Panc1 (cell line): Measurements from ENCODE around the gene FMO3. TPM values are rescaled to one million over a fixed set of nuclear protein-coding genes. Genes with fewer than 3 reads are reported as not detected.

Experiments used
- ATAC-seq: fragments of 200-7000 bp; cut with Tn5 transposase; 2 replicates; pipeline ENCODE4 v1.9.1; 2020; ENCODE audit warnings: mild to moderate bottlenecking, moderate library complexity
- BruUV-seq: library from RNA; stranded (reverse); fragments of 400-500 nt; replicated peaks from 2 replicates; lab custom pipeline; 2021; lab: Mats Ljungman, UMichigan
- CTCF ChIA-PET: fragments of 300-600 bp; sonication (Branson Sonifier 250); formaldehyde crosslinking; loops from one replicate; lab custom pipeline; 2022; ENCODE audit warnings: antibody characterized with exemption; lab: Charles Lee
- POLR2A ChIA-PET: fragments of 300-600 bp; sonication (Branson Sonifier 250); formaldehyde crosslinking; loops from one replicate; lab custom pipeline; 2022; ENCODE audit warnings: antibody characterized with exemption; lab: Charles Lee
- DNase-seq: peaks from one replicate; pipeline ENCODE4 v3.0.0-alpha.2; 2010; ENCODE audit warnings: low read depth, low spot score
- H3K27ac ChIP-seq: 2 replicates; pipeline ENCODE4 v1.5.1; 2011; ENCODE audit warnings: mild to moderate bottlenecking, low read length, inconsistent platforms
- H3K27me3 ChIP-seq: fragments of 200-500 bp; sonication (Bioruptor generic); 2 replicates; pipeline ENCODE4 v1.6.0; 2014; ENCODE audit warnings: low read length, inconsistent platforms; ENCODE audit not compliant: control insufficient read depth, insufficient read depth
- H3K36me3 ChIP-seq: fragments of 200-500 bp; sonication (Bioruptor generic); 2 replicates; pipeline ENCODE4 v1.5.1; 2014; ENCODE audit warnings: inconsistent platforms, mild to moderate bottlenecking, low read length, moderate library complexity; ENCODE audit not compliant: control insufficient read depth, insufficient read depth
- H3K4me1 ChIP-seq: 2 replicates; pipeline ENCODE4 v1.5.1; 2011; ENCODE audit warnings: inconsistent platforms, mild to moderate bottlenecking, low read length, moderate library complexity; ENCODE audit not compliant: control insufficient read depth, insufficient read depth
- H3K4me3 ChIP-seq, 2 experiments: 2 replicates each; pipeline ENCODE4 v1.5.1; 2011 to 2012; ENCODE audit warnings: low read depth in 2 of 2, low read length in 2 of 2, mild to moderate bottlenecking in 2 of 2, inconsistent platforms in 1 of 2, moderate library complexity in 1 of 2
- H3K9me3 ChIP-seq: fragments of 200-500 bp; sonication (Bioruptor generic); 2 replicates; pipeline ENCODE4 v1.5.1; 2014; ENCODE audit warnings: low read depth, mild to moderate bottlenecking, inconsistent platforms, low read length, moderate library complexity; ENCODE audit not compliant: control insufficient read depth, insufficient read depth
- CTCF ChIP-seq: fragments of 450-650 bp; IDR thresholded peaks from 2 replicates; pipeline ENCODE4 v1.5.1; 2017; ENCODE audit warnings: mild to moderate bottlenecking
- POLR2AphosphoS5 ChIP-seq: IDR thresholded peaks from 2 replicates; pipeline ENCODE4 v1.6.1; 2012; ENCODE audit warnings: mild to moderate bottlenecking, low read depth, low read length, moderate library complexity
- REST ChIP-seq, 2 experiments: IDR thresholded peaks; 2 replicates each; pipeline ENCODE4 v1.6.1; 2011 to 2012; ENCODE audit warnings: low read depth in 2 of 2, control low read depth in 1 of 2, low read length in 1 of 2, mild to moderate bottlenecking in 1 of 2, moderate library complexity in 1 of 2; ENCODE audit not compliant: insufficient read depth in 1 of 2
- SIN3A ChIP-seq: IDR thresholded peaks from 2 replicates; pipeline ENCODE4 v1.6.1; 2012; ENCODE audit warnings: low read depth, mild to moderate bottlenecking, low read length, moderate library complexity, borderline replicate concordance; ENCODE audit not compliant: insufficient read depth
- TCF7L2 ChIP-seq: IDR thresholded peaks from 2 replicates; pipeline ENCODE4 v1.6.1; 2011; ENCODE audit warnings: mild to moderate bottlenecking, low read depth, low read length, inconsistent platforms
- in situ Hi-C: cut with HindIII; loops from 2 replicates; pipeline ENCODE4 v1.10.0; 2016; ENCODE audit warnings: low sequenced_read_pairs, low pct_unique_long_range_greater_than_20kb
- intact Hi-C: fragments of 100-400 bp; cut with micrococcal nuclease; formaldehyde crosslinking; loops from one replicate; pipeline ENCODE4 v1.10.0; 2022; ENCODE audit not compliant: unreplicated experiment
- total RNA-seq: library from RNA; stranded (reverse); gene quantifications from one replicate; pipeline ENCODE4 v1.2.1, GENCODE V29; 2021; ENCODE audit not compliant: unreplicated experiment

The FMO3 gene
- total RNA-seq, 1 experiment from 2014 or later: not detected

DNA sequence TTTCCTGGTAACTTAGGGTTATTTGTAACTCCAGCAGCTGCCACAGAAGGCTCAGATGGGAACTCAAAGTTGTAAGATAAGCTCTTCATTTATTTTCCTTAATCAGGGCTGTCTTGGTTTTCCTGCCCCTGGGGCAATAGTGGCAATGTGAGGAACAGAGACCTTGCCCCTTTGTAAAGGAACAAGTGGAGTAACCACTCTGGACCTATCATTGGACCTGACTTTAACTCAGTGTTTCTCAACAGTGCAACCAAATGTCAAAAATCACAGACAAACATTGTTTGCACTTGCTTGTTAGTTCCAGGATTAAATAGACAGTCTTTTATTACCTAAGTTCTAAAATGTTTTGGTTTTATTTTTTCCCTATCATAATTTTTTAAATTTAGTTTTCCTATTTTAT, 2.8 kb upstream of the FMO3 start:
- ChIA-PET POLR2A (no interaction called here), CTCF (no interaction called here)
- Histone ChIP-seq H3K27ac (no peak overlapping the region), H3K4me1 (no peaks in the 10 kb centered on the region), H3K36me3 (no peaks in the 10 kb centered on the region), H3K4me3 (no peak overlapping the region), H3K27me3 (no peaks in the 10 kb centered on the region), H3K9me3 (no peaks in the 10 kb centered on the region)
- intact Hi-C loops: no loop called here
- BruUV-seq: no TSS peak
- in situ Hi-C loops: no loop called here
- no peak for DNase-seq
- ATAC-seq: no peak
- TF ChIP-seq SIN3A: no peak
- no peak for TF ChIP-seq TCF7L2

DNA sequence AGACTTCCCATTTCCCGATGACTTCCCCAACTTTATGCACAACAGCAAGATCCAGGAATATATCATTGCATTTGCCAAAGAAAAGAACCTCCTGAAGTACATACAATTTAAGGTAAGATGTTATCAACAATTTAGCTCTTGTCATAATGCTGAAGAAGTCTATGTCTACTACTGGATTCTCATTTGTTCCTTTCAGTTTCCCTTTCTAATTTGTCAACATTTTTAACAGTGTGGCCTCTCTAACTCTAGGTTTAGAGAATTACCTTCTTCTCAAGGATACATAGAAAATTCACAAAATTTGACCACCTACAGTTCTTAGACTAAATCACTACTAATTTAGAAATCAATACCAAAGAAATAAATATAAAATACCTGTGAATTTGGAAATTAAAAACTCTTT, 13.2 kb downstream of the FMO3 start:
- ATAC-seq (no peak), DNase-seq (no peak)
- ChIA-PET CTCF (no interaction called here), POLR2A (no interaction called here)
- TF ChIP-seq SIN3A (no peak), TCF7L2 (no peak), POLR2AphosphoS5 (no peak), REST (IDR thresholded peaks at IDR 0.05; ENCODE audit: insufficient read depth in 1 of 2, low read depth in 2 of 2, low read length in 1 of 2) (no peak), CTCF (no peak)
- no peak overlapping the region for H3K27ac ChIP-seq
- no peak overlapping the region for H3K4me3 ChIP-seq
- no TSS peak for BruUV-seq
- in situ Hi-C loops: no loop called here
- no peaks in the 10 kb centered on the region for H3K9me3 ChIP-seq
- H3K4me1 ChIP-seq: no peaks in the 10 kb centered on the region
- no peaks in the 10 kb centered on the region for H3K27me3 ChIP-seq
- intact Hi-C loops: no loop called here
- no peaks in the 10 kb centered on the region for H3K36me3 ChIP-seq

DNA sequence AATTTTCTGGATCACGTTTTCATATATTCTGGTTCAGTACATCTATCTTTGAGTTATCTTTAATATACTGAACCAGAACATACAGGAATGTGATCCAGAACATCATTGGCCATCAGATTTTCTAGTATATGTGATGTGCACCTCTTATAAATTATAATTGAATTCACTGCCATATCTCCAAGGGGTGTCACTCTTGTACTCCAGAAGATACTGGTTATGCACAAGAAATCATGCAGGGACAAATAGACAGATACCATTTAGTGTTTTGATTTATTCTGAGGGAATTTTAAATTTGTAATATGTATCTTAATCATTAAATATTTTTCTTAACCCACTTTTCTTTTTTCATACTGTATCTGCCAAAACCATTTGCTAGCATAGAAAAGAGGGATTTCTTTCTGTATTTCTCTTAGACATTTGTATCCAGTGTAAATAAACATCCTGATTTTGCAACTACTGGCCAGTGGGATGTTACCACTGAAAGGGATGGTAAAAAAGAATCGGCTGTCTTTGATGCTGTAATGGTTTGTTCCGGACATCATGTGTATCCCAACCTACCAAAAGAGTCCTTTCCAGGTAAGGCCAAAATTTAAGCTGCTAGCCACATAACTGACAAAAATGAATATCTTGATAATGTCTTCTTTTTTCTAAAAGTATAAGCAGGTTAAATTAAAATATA, 16.7 kb downstream of the FMO3 start:
- Histone ChIP-seq H3K36me3 (no peaks in the 10 kb centered on the region), H3K4me3 (no peak overlapping the region), H3K27ac (no peak overlapping the region), H3K4me1 (no peaks in the 10 kb centered on the region), H3K27me3 (no peaks in the 10 kb centered on the region), H3K9me3 (no peaks in the 10 kb centered on the region)
- in situ Hi-C loops: no loop called here
- CTCF ChIA-PET: no interaction called here
- POLR2A ChIA-PET: no interaction called here
- DNase-seq (no peak), ATAC-seq (no peak)
- TF ChIP-seq CTCF (no peak), POLR2AphosphoS5 (no peak), SIN3A (no peak), TCF7L2 (no peak), REST (IDR thresholded peaks at IDR 0.05; ENCODE audit: insufficient read depth in 1 of 2, low read depth in 2 of 2, low read length in 1 of 2) (no peak)
- BruUV-seq: no TSS peak
- intact Hi-C loops: no loop called here
